ENCODE measurements around the gene LZTS3.
"Not testable (repeated sequence)": the region's sequence is repeated elsewhere in the genome, so short reads cannot be mapped to it uniquely, and the experiment has no call there.

Gene LZTS3

DNA sequence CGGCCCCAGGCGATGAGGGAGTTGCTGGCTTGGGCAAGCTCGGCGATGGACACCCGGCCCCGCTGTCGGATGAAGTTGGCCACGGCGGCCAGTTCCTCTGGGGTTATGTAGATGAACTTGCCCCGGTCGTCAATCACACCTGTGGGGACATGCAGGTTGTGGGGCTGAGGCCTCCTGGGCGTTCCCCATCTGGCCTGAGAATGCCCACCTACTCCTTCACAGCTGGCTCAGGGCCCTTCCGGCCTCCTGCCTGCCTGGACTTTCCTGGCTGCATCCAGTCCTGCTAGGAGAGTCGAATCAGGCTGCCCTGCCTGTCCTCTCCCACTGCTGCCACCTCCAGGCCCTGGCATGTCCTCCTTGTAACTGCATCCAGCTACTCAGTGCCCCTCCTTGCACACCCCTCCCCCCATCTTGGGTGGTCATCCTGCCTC is 17.3 kb upstream of the LZTS3 start:
- WGBS, 2 experiments (ENCODE audit: insufficient coverage in 2 of 2) = 92 to 96% methylated on average over 10 to 14 of the region's 14 CpGs
- H3K4me3 ChIP-seq (ENCODE audit: extremely low read depth, insufficient read depth, low read length, poor library complexity, severe bottlenecking) = no peak overlapping the region
- H3K27ac ChIP-seq (ENCODE audit: low read depth, low read length, severe bottlenecking) = no peak overlapping the region
- H3K4me1 ChIP-seq (ENCODE audit: control insufficient read depth, insufficient read depth, low read length, poor library complexity, severe bottlenecking) = no peaks in the 10 kb centered on the region
- no peaks in the 10 kb centered on the region for H3K9me3 ChIP-seq (ENCODE audit: control insufficient read depth, low read length)
- peaks cover 53% of the 10 kb centered on the region for H3K36me3 ChIP-seq (ENCODE audit: control insufficient read depth, insufficient read depth, low read length)

DNA sequence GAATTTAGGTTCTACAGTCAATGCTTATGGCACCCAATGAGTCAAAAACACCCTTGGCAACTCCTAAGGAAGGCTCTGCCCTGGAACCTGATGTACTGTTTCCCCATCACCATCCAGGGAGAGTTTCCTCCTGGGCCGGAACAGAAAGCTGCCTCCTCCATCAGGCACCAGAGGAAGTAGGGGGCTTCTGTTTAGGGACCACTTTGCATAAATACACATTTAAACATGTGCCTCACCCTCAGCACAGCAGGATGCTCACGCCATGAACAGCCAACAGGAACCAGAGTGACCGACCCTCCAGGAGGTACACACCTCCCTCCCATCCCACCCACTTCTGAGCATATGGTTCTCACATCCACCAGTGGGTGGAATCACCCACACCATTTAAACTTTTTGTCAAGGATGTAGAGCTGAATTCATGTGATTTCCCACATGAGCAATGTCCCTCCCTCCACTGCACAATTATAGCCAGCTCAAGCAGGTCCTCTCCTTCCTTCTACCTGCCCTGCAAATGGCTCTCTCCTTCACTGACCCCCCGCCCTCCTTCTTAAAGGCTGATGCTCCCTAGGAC is 16.3 kb upstream of the LZTS3 start:
- Histone ChIP-seq H3K36me3 (ENCODE audit: control insufficient read depth, insufficient read depth, low read length) (peaks cover 48% of the 10 kb centered on the region), H3K4me3 (ENCODE audit: extremely low read depth, insufficient read depth, low read length, poor library complexity, severe bottlenecking) (no peak overlapping the region), H3K9me3 (ENCODE audit: control insufficient read depth, low read length) (no peaks in the 10 kb centered on the region), H3K27ac (ENCODE audit: low read depth, low read length, severe bottlenecking) (no peak overlapping the region), H3K4me1 (ENCODE audit: control insufficient read depth, insufficient read depth, low read length, poor library complexity, severe bottlenecking) (no peaks in the 10 kb centered on the region)
- 86 to 100% methylated on average over 3 of the region's 4 CpGs for WGBS, 2 experiments (ENCODE audit: insufficient coverage in 2 of 2)

DNA sequence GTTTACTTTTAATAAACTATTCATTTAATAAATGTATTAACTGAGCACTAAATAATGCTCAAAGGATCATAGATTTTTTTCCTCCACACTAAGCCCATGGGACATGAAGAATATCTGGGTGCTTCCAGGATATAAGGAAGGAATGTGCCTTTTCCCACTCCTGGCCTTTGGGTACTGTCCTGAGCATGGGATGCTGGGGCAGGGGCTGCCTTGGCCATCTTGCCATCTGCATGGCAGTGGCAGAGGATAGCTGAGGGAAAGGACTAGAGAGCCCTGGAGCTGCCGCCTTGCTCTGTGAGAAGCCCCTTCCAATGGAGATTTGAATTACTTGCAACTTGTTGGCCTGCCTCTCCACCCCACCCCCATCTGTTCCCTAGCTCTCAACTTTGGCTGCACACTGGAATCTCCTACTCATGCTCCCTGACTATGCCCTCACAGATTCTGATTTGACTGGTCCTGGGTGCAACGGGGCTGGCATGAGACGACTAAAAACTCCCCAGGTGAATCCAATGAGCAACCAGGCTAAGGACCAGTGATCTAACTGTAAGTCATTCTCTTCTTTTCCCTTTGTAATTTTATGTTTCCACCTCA is 15.6 kb upstream of the LZTS3 start:
- no peak overlapping the region for H3K4me3 ChIP-seq (ENCODE audit: extremely low read depth, insufficient read depth, low read length, poor library complexity, severe bottlenecking)
- peaks cover 40% of the 10 kb centered on the region for H3K36me3 ChIP-seq (ENCODE audit: control insufficient read depth, insufficient read depth, low read length)
- H3K4me1 ChIP-seq (ENCODE audit: control insufficient read depth, insufficient read depth, low read length, poor library complexity, severe bottlenecking) = no peaks in the 10 kb centered on the region
- H3K27ac ChIP-seq (ENCODE audit: low read depth, low read length, severe bottlenecking) = no peak overlapping the region
- 81 to 96% methylated on average over 3 of the region's 3 CpGs for WGBS, 2 experiments (ENCODE audit: insufficient coverage in 2 of 2)
- H3K9me3 ChIP-seq (ENCODE audit: control insufficient read depth, low read length) = no peaks in the 10 kb centered on the region

DNA sequence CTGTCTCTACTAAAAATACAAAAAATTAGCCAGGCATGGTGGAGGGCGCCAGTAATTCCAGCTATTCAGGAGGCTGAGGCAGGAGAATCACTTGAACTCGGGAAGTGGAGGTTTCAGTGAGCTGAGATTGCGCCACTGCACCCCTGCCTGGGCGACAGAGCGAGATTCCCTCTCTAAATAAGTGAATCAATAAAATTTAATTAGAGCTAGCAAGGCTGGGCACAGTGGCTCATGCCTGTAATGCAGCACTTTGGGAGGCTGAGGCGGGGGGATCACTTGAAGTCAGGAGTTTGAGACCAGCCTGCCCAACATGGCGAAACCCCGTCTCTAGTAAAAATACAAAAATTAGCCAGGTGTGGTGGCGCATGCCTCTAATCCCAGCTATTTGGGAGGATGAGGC is 14.5 kb upstream of the LZTS3 start:
- not testable (repeated sequence) for H3K27ac ChIP-seq (ENCODE audit: low read depth, low read length, severe bottlenecking); H3K9me3 ChIP-seq (ENCODE audit: control insufficient read depth, low read length); H3K4me1 ChIP-seq (ENCODE audit: control insufficient read depth, insufficient read depth, low read length, poor library complexity, severe bottlenecking); H3K4me3 ChIP-seq (ENCODE audit: extremely low read depth, insufficient read depth, low read length, poor library complexity, severe bottlenecking)
- WGBS, 2 experiments (ENCODE audit: insufficient coverage in 2 of 2) = 91 to 94% methylated on average over 7 to 8 of the region's 9 CpGs
- H3K36me3 ChIP-seq (ENCODE audit: control insufficient read depth, insufficient read depth, low read length) = peaks cover 34% of the 10 kb centered on the region

DNA sequence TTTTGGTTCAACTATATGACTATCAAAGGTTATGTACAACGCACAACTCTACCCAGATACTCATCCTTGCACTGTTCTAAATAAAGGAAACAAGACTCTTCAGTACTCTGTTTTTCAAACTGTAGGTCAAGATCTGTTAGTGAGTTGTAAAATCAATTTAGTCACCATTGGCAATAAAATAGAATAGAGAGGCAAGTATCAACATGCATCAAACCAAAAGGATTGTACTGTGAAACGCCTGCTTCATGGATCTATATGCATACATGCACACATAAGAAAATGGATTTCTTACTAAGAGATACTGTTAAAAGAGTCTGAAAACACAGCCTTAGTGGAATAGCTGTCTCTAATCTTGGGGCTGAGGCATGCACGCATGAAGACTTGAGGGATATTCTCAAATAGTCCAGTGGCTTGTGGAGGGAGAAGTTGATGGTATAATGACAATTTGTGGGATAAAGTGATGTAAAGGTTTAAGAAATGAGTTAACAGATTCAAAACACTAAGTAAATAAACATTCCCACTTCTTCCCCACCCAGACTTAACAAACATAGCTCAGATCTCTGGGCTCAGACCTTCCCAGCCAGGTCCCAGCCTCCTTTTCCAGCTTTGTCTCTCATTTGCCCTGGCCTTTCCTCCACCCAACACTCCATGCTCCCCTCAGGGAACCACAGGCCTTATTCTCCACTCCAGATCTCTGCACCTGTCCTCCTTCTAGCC is 10.7 kb upstream of the LZTS3 start:
- no peak overlapping the region for H3K27ac ChIP-seq (ENCODE audit: low read depth, low read length, severe bottlenecking)
- H3K4me1 ChIP-seq (ENCODE audit: control insufficient read depth, insufficient read depth, low read length, poor library complexity, severe bottlenecking) = no peaks in the 10 kb centered on the region
- 89% methylated on average over 1 of the region's 3 CpGs; no CpG with 5 or more reads in 1 of the 2 experiments for WGBS, 2 experiments (ENCODE audit: insufficient coverage in 2 of 2)
- H3K4me3 ChIP-seq (ENCODE audit: extremely low read depth, insufficient read depth, low read length, poor library complexity, severe bottlenecking) = no peak overlapping the region
- no peaks in the 10 kb centered on the region for H3K9me3 ChIP-seq (ENCODE audit: control insufficient read depth, low read length)
- peaks cover 4% of the 10 kb centered on the region for H3K36me3 ChIP-seq (ENCODE audit: control insufficient read depth, insufficient read depth, low read length)

DNA sequence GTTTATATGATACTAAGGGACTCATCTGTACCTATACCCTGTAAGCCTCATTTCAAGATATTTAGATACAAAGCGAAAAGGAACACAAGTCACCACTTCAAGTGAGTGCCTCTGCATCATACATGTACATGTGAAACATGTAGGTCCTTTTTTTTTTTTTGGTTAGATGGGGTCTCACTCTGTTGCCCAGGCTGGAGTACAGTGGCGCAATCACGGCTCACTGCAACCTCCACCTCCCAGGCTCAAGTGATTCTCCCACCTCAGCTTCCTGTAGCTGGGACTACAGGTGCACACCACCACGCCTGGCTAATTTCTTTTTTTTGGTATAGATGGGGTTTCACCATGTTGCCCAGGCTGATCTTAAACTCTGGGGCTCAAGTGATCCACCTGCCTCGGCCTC is 9.1 kb upstream of the LZTS3 start:
- H3K36me3 ChIP-seq (ENCODE audit: control insufficient read depth, insufficient read depth, low read length) = not testable (repeated sequence)

DNA sequence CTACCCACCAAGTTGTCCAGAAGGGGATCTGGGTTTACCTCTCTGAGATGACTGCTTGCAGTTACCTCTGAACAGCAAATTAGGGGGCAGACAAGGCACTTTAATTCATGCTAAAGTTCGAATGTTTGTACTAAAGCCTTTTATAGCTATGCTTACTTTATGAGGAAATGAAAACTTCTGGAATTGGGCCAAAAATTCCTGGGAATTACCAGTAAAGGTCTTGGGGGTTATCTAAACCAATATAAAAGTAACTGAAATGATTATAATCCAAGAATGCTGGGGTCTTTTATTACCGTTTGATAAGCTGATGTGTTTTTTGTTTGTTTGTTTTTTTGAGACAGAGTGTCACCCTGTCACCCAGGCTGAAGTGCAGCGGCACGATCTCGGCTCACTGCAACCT is 7.9 kb upstream of the LZTS3 start:
- Histone ChIP-seq H3K9me3 (ENCODE audit: control insufficient read depth, low read length) (no peaks in the 10 kb centered on the region), H3K36me3 (ENCODE audit: control insufficient read depth, insufficient read depth, low read length) (no peaks in the 10 kb centered on the region), H3K4me1 (ENCODE audit: control insufficient read depth, insufficient read depth, low read length, poor library complexity, severe bottlenecking) (no peaks in the 10 kb centered on the region), H3K4me3 (ENCODE audit: extremely low read depth, insufficient read depth, low read length, poor library complexity, severe bottlenecking) (no peak overlapping the region), H3K27ac (ENCODE audit: low read depth, low read length, severe bottlenecking) (no peak overlapping the region)
- 90% methylated on average over 2 of the region's 5 CpGs; no CpG with 5 or more reads in 1 of the 2 experiments for WGBS, 2 experiments (ENCODE audit: insufficient coverage in 2 of 2)

More for the DNA sequence above, 9.1 kb upstream of the LZTS3 start:
- not testable (repeated sequence) for H3K27ac ChIP-seq (ENCODE audit: low read depth, low read length, severe bottlenecking); H3K4me1 ChIP-seq (ENCODE audit: control insufficient read depth, insufficient read depth, low read length, poor library complexity, severe bottlenecking); H3K4me3 ChIP-seq (ENCODE audit: extremely low read depth, insufficient read depth, low read length, poor library complexity, severe bottlenecking); H3K9me3 ChIP-seq (ENCODE audit: control insufficient read depth, low read length)
- WGBS, 2 experiments (ENCODE audit: insufficient coverage in 2 of 2) = 88 to 93% methylated on average over 3 to 5 of the region's 5 CpGs

DNA sequence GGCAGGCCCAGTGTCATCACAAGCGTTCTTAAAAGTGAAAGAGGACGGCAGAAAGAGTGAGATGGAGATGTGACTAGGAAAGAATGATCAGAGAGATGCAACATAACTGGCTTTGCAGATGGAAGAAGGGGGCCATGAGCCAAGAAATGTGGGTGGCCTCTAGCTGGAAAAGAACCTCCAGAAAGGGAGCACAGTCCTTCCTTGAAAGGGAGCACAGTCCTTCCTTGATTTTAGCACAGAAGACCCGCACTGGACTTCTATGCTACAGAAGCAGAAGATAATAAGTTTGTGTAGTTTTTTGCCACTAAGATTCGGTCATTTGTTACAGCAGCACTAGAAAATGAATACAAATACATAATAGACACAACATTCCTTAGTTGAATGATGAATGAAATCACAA is 7.0 kb upstream of the LZTS3 start:
- no peaks in the 10 kb centered on the region for H3K36me3 ChIP-seq (ENCODE audit: control insufficient read depth, insufficient read depth, low read length)
- WGBS, 2 experiments (ENCODE audit: insufficient coverage in 2 of 2) = 65 to 73% methylated on average over 2 of the region's 4 CpGs
- H3K9me3 ChIP-seq (ENCODE audit: control insufficient read depth, low read length) = no peaks in the 10 kb centered on the region
- H3K27ac ChIP-seq (ENCODE audit: low read depth, low read length, severe bottlenecking) = no peak overlapping the region
- no peak overlapping the region for H3K4me3 ChIP-seq (ENCODE audit: extremely low read depth, insufficient read depth, low read length, poor library complexity, severe bottlenecking)
- H3K4me1 ChIP-seq (ENCODE audit: control insufficient read depth, insufficient read depth, low read length, poor library complexity, severe bottlenecking) = no peaks in the 10 kb centered on the region

DNA sequence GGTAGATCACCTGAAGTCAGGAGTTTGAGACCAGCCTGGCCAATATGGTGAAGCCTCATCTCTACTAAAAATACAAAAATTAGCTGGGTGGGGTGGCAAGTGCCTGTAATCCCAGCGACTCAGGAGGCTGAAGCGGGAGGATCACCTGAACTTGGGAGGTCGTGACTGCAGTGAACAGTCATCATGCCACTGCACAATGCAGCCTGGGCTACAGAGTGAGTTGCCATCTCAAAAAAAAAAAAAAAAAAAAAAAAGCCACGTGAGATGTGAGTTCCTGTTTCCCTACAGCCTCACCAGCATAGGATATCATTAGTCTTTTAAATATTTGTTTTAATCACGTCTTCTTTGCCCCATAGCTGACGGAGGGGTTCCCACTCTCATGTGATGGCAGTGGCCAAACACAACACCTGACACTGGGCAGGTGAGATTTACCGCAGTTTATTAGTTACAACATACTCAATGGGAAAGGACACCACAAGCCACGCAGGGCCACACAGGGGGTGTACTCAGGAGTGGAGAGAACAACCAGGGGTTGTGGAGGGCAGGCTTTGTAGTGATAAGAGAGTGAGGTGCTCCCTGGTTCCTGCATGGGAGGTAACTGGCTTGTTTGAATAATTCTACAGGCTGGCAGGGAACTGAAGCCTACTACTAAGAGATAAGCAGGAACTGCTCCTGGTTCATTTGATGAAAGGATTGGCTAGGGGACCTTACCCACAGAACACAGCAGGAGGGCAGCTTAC is 4.6 kb upstream of the LZTS3 start:
- Histone ChIP-seq H3K36me3 (ENCODE audit: control insufficient read depth, insufficient read depth, low read length) (no peaks in the 10 kb centered on the region), H3K9me3 (ENCODE audit: control insufficient read depth, low read length) (no peaks in the 10 kb centered on the region), H3K4me1 (ENCODE audit: control insufficient read depth, insufficient read depth, low read length, poor library complexity, severe bottlenecking) (no peaks in the 10 kb centered on the region), H3K4me3 (ENCODE audit: extremely low read depth, insufficient read depth, low read length, poor library complexity, severe bottlenecking) (no peak overlapping the region), H3K27ac (ENCODE audit: low read depth, low read length, severe bottlenecking) (no peak overlapping the region)
- 71 to 89% methylated on average over 2 to 5 of the region's 8 CpGs for WGBS, 2 experiments (ENCODE audit: insufficient coverage in 2 of 2)

DNA sequence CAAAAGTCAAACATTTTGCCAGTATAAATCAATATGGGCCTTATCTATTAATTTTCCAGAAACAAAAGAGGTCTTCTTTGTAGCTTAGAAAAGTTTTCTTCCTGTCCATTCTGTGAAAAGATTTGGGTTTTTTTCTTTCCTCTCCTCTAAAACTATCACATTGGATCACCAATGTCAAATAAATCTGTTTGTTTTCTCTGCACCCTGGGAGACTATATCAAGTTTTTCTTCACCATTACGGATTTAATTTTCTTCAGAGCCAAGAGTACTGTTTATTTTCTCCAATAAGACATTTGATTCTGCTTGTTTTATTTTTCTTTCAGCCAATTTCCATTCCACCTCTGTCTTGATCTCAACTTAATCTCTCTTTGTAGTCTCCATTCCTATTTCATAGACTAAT is 1.9 kb upstream of the LZTS3 start:
- peak overlapping the region; percentile 67 for H3K4me3 ChIP-seq (ENCODE audit: extremely low read depth, insufficient read depth, low read length, poor library complexity, severe bottlenecking)

More for the DNA sequence above, 1.9 kb upstream of the LZTS3 start:
- no peak overlapping the region for H3K27ac ChIP-seq (ENCODE audit: low read depth, low read length, severe bottlenecking)
- no peaks in the 10 kb centered on the region for H3K9me3 ChIP-seq (ENCODE audit: control insufficient read depth, low read length)
- H3K36me3 ChIP-seq (ENCODE audit: control insufficient read depth, insufficient read depth, low read length) = no peaks in the 10 kb centered on the region
- WGBS, 2 experiments (ENCODE audit: insufficient coverage in 2 of 2) = 70% methylated on average over 1 of the region's 1 CpG; no CpG with 5 or more reads in 1 of the 2 experiments
- peaks cover 3% of the 10 kb centered on the region for H3K4me1 ChIP-seq (ENCODE audit: control insufficient read depth, insufficient read depth, low read length, poor library complexity, severe bottlenecking)

All from mesodermal cell (in vitro differentiated cells).